GM12878 (cell line): Measurements from ENCODE around the gene PSMB5. TPM values are rescaled to one million over a fixed set of nuclear protein-coding genes. Genes with fewer than 3 reads are reported as not detected.

Experiments used
- ESRRA ChIP-seq: IDR thresholded peaks from 2 replicates; pipeline ENCODE4 v1.6.1; 2012; ENCODE audit warnings: mild to moderate bottlenecking, low read length, improper control_type of control experiment
- EZH2 ChIP-seq: IDR thresholded peaks from 2 replicates; pipeline ENCODE4 v1.6.1; 2012; ENCODE audit warnings: low read depth, mild to moderate bottlenecking, control low read depth, inconsistent platforms, low read length, borderline replicate concordance; ENCODE audit not compliant: control insufficient read depth
- HDGF ChIP-seq: fragments of 450-650 bp; IDR thresholded peaks from 2 replicates; pipeline ENCODE4 v1.6.1; 2016; ENCODE audit warnings: antibody characterized with exemption
- NBN ChIP-seq: fragments of 450-650 bp; IDR thresholded peaks from 2 replicates; pipeline ENCODE4 v1.6.1; 2016
- PML ChIP-seq: IDR thresholded peaks from 2 replicates; pipeline ENCODE4 v1.6.1; 2012; ENCODE audit warnings: low read length, inconsistent platforms
- POU2F2 ChIP-seq: IDR thresholded peaks from 3 replicates; pipeline ENCODE4 v1.6.1; 2011; ENCODE audit warnings: low read depth, mild to moderate bottlenecking, low read length, borderline replicate concordance
- SMAD1 ChIP-seq: fragments of 450-650 bp; IDR thresholded peaks from 2 replicates; pipeline ENCODE4 v1.6.1; 2018; ENCODE audit warnings: mild to moderate bottlenecking, low read depth; ENCODE audit not compliant: partially characterized antibody
- SMC3 ChIP-seq: IDR thresholded peaks from 2 replicates; pipeline ENCODE4 v1.6.1; 2011; ENCODE audit warnings: low read length, improper control_type of control experiment, borderline replicate concordance
- SUPT20H ChIP-seq: IDR thresholded peaks from 2 replicates; pipeline ENCODE4 v1.6.1; 2011; ENCODE audit warnings: low read depth, mild to moderate bottlenecking, low read length, moderate library complexity, borderline replicate concordance; ENCODE audit not compliant: control insufficient read depth
- polyA plus RNA-seq, 11 experiments: library from polyadenylated mRNA; depleted of rRNA in 4 of 11; unstranded in 6 of 11; stranded (reverse) in 5 of 11; fragments of >200 nt; fragmentation: Nextera tagmentation in 4 of 11; fragmentation: Illumina TruSeq in 1 of 11; extraction: Ambion mirVana in 4 of 11; extraction: Trizol in 1 of 11; gene quantifications; 1 replicate in 1 of 11; 2 replicates in 10 of 11; pipeline versions ENCODE4 v1.2.1 to v1.2.3, GENCODE V29; 2011 to 2016; ENCODE audit warnings: inconsistent platforms in 2 of 11, missing spikeins in 2 of 11, low read depth in 1 of 11
- total RNA-seq, 4 experiments: library from RNA; depleted of rRNA in 3 of 4; stranded (reverse); fragments of >200 nt in 3 of 4; fragmentation: Illumina TruSeq in 1 of 4; extraction: Trizol in 1 of 4; gene quantifications; 2 replicates each; pipeline versions ENCODE4 v1.2.1 to v1.2.3, GENCODE V29; 2013 to 2021
- TF ChIP-seq, protein P1 (sequence below): IDR thresholded peaks from 2 replicates; pipeline ENCODE4 v1.6.1; 2012; ENCODE audit warnings: mild to moderate bottlenecking, low read depth, low read length
- TF ChIP-seq, protein P2 (sequence below): fragments of 450-650 bp; IDR thresholded peaks from 2 replicates; pipeline ENCODE4 v1.6.1; 2018; ENCODE audit warnings: mild to moderate bottlenecking, low read depth, moderate library complexity; ENCODE audit not compliant: partially characterized antibody
- TF ChIP-seq, protein P3 (sequence below): IDR thresholded peaks from 2 replicates; pipeline ENCODE4 v1.6.1; 2011; ENCODE audit warnings: borderline replicate concordance, low read depth, mild to moderate bottlenecking, moderate library complexity, mixed read lengths, low read length; ENCODE audit not compliant: insufficient read depth; ENCODE audit errors: extremely low read length
- TF ChIP-seq, protein P4 (sequence below): IDR thresholded peaks from 2 replicates; pipeline ENCODE4 v1.6.1; 2011; ENCODE audit warnings: low read depth, low read length, improper control_type of control experiment, borderline replicate concordance
- TF ChIP-seq, protein P5 (sequence below): fragments of 450-650 bp; formaldehyde crosslinking; IDR thresholded peaks from 2 replicates; pipeline ENCODE4 v1.5.0; 2022; ENCODE audit warnings: mild to moderate bottlenecking, missing genetic modification characterization

Gene PSMB5
- total and polyA plus RNA-seq, 10 of the 15 experiments (the other 5 are each of a cell fraction or from before 2014, with no cell fraction given) = 84.5 to 802 (median 144) TPM

DNA sequence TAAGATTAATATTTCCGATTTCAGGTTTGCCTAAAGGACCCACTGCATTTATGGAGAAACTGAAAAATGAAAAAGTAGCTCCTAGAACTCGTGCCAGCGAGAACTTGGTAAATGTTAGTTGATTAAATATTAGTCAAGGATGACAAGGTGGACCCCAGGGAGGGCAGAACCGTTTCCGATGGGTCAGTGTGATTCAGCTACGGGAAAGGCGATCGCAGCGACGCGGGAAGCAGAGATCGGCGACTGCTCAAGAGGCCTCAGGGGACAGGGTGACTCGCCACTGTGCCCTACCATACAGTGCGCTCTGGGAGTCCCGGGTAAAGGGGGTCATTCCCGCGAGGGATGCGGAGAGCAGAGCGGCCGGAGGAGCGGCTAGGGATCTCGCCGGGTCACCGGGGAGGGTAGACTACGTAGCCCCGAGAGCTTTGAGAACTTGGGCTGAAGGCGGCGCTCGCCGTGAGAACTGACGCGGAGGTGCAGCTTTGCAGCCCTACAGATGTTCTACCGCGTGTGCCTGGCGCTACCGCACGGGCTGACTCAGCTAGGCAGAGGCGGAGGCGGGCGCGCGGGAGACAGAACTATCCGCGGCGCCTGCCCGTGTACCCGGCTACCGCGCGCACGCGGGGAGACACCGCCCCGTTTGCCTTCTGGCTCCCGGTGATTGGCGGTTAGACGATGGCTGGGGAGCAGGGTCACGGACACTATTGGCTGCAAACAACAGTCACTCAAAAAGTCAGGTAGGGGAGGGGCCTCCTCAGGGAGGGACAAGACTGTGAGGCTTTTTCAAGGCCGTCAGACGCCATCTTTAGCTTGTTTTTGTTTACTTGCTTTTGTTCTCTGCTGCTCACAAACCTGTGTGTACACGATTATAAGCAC, 27.9 kb downstream of the PSMB5 start (continued):
- TF ChIP-seq, protein P1, sequence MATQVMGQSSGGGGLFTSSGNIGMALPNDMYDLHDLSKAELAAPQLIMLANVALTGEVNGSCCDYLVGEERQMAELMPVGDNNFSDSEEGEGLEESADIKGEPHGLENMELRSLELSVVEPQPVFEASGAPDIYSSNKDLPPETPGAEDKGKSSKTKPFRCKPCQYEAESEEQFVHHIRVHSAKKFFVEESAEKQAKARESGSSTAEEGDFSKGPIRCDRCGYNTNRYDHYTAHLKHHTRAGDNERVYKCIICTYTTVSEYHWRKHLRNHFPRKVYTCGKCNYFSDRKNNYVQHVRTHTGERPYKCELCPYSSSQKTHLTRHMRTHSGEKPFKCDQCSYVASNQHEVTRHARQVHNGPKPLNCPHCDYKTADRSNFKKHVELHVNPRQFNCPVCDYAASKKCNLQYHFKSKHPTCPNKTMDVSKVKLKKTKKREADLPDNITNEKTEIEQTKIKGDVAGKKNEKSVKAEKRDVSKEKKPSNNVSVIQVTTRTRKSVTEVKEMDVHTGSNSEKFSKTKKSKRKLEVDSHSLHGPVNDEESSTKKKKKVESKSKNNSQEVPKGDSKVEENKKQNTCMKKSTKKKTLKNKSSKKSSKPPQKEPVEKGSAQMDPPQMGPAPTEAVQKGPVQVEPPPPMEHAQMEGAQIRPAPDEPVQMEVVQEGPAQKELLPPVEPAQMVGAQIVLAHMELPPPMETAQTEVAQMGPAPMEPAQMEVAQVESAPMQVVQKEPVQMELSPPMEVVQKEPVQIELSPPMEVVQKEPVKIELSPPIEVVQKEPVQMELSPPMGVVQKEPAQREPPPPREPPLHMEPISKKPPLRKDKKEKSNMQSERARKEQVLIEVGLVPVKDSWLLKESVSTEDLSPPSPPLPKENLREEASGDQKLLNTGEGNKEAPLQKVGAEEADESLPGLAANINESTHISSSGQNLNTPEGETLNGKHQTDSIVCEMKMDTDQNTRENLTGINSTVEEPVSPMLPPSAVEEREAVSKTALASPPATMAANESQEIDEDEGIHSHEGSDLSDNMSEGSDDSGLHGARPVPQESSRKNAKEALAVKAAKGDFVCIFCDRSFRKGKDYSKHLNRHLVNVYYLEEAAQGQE = no peak
- TF ChIP-seq SMC3 = no peak
- TF ChIP-seq SMAD1 = no peak
- no peak for TF ChIP-seq SUPT20H
- TF ChIP-seq, protein P2, sequence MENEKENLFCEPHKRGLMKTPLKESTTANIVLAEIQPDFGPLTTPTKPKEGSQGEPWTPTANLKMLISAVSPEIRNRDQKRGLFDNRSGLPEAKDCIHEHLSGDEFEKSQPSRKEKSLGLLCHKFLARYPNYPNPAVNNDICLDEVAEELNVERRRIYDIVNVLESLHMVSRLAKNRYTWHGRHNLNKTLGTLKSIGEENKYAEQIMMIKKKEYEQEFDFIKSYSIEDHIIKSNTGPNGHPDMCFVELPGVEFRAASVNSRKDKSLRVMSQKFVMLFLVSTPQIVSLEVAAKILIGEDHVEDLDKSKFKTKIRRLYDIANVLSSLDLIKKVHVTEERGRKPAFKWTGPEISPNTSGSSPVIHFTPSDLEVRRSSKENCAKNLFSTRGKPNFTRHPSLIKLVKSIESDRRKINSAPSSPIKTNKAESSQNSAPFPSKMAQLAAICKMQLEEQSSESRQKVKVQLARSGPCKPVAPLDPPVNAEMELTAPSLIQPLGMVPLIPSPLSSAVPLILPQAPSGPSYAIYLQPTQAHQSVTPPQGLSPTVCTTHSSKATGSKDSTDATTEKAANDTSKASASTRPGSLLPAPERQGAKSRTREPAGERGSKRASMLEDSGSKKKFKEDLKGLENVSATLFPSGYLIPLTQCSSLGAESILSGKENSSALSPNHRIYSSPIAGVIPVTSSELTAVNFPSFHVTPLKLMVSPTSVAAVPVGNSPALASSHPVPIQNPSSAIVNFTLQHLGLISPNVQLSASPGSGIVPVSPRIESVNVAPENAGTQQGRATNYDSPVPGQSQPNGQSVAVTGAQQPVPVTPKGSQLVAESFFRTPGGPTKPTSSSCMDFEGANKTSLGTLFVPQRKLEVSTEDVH = no peak
- no peak; the same call in 1 of the 3 replicates for TF ChIP-seq POU2F2
- peak; percentile 85 for TF ChIP-seq PML
- no peak for TF ChIP-seq EZH2
- TF ChIP-seq, protein P3, sequence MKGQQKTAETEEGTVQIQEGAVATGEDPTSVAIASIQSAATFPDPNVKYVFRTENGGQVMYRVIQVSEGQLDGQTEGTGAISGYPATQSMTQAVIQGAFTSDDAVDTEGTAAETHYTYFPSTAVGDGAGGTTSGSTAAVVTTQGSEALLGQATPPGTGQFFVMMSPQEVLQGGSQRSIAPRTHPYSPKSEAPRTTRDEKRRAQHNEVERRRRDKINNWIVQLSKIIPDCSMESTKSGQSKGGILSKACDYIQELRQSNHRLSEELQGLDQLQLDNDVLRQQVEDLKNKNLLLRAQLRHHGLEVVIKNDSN = no peak
- TF ChIP-seq, protein P4, sequence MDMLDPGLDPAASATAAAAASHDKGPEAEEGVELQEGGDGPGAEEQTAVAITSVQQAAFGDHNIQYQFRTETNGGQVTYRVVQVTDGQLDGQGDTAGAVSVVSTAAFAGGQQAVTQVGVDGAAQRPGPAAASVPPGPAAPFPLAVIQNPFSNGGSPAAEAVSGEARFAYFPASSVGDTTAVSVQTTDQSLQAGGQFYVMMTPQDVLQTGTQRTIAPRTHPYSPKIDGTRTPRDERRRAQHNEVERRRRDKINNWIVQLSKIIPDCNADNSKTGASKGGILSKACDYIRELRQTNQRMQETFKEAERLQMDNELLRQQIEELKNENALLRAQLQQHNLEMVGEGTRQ = no peak
- TF ChIP-seq ESRRA = peak; percentile 60; the same call in 1 of the 2 replicates
- TF ChIP-seq NBN = peak; percentile 85
- TF ChIP-seq, protein P5, sequence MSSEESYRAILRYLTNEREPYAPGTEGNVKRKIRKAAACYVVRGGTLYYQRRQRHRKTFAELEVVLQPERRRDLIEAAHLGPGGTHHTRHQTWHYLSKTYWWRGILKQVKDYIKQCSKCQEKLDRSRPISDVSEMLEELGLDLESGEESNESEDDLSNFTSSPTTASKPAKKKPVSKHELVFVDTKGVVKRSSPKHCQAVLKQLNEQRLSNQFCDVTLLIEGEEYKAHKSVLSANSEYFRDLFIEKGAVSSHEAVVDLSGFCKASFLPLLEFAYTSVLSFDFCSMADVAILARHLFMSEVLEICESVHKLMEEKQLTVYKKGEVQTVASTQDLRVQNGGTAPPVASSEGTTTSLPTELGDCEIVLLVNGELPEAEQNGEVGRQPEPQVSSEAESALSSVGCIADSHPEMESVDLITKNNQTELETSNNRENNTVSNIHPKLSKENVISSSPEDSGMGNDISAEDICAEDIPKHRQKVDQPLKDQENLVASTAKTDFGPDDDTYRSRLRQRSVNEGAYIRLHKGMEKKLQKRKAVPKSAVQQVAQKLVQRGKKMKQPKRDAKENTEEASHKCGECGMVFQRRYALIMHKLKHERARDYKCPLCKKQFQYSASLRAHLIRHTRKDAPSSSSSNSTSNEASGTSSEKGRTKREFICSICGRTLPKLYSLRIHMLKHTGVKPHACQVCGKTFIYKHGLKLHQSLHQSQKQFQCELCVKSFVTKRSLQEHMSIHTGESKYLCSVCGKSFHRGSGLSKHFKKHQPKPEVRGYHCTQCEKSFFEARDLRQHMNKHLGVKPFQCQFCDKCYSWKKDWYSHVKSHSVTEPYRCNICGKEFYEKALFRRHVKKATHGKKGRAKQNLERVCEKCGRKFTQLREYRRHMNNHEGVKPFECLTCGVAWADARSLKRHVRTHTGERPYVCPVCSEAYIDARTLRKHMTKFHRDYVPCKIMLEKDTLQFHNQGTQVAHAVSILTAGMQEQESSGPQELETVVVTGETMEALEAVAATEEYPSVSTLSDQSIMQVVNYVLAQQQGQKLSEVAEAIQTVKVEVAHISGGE (CRISPR knock-in tag) = no peak
- TF ChIP-seq HDGF = 0 out of 2 replicates have a peak, but pooled peaks have one; percentile 61
